SU-DHL-6 (cell line): ENCODE measurements around the gene BPIFA3.

Experiments used
- EZH2phosphoT487 ChIP-seq: fragments of 200-600 bp; sonication (generic), shearing (Covaris generic); conservative IDR thresholded peaks from 2 replicates; pipeline ENCODE4 v1.6.1; 2018; ENCODE audit warnings: mild to moderate bottlenecking, antibody characterized with exemption, low read length, moderate library complexity, mixed read lengths
- TF ChIP-seq, protein P1 (sequence below): fragments of 200-600 bp; sonication (generic); IDR thresholded peaks from one replicate; pipeline ENCODE4 v1.5.1; 2017; ENCODE audit warnings: antibody characterized with exemption, mild to moderate bottlenecking, low read length, moderate library complexity; ENCODE audit not compliant: insufficient read depth, poor library complexity, severe bottlenecking

DNA sequence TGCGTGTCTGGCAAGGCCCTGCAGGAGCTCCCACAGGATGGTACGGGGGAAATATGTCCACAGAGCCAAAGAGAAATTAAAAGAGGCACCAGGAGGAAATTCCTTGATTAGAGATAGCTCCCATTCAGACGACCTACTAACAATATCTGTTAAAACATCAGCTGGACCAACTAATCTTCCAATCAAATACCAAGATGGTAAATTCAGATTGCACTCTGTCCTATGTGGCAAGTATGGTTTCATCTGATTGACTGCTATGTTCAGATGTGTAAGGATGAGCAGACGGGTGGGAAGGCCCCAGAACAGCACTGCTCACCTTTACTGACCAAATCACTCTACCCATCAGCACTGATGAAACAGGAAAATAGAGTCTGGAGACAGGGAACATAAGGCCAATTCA, 29.7 kb upstream of the BPIFA3 start:
- TF ChIP-seq, protein P1, sequence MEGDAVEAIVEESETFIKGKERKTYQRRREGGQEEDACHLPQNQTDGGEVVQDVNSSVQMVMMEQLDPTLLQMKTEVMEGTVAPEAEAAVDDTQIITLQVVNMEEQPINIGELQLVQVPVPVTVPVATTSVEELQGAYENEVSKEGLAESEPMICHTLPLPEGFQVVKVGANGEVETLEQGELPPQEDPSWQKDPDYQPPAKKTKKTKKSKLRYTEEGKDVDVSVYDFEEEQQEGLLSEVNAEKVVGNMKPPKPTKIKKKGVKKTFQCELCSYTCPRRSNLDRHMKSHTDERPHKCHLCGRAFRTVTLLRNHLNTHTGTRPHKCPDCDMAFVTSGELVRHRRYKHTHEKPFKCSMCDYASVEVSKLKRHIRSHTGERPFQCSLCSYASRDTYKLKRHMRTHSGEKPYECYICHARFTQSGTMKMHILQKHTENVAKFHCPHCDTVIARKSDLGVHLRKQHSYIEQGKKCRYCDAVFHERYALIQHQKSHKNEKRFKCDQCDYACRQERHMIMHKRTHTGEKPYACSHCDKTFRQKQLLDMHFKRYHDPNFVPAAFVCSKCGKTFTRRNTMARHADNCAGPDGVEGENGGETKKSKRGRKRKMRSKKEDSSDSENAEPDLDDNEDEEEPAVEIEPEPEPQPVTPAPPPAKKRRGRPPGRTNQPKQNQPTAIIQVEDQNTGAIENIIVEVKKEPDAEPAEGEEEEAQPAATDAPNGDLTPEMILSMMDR: no peak
- TF ChIP-seq EZH2phosphoT487: no peak
